Hepatocyte (in vitro differentiated cells): ENCODE results near the gene SLC22A23.

Source experiments
- EZH2 ChIP-seq: fragments of 200-600 bp; sonication (generic); IDR thresholded peaks from 2 replicates; pipeline ENCODE4 v1.6.1; 2016; ENCODE audit warnings: antibody characterized with exemption, mild to moderate bottlenecking, borderline replicate concordance
- TF ChIP-seq, protein P1 (sequence below): fragments of 200-600 bp; sonication (generic); IDR thresholded peaks from 2 replicates; pipeline ENCODE4 v1.5.1; 2016; ENCODE audit warnings: antibody characterized with exemption, mild to moderate bottlenecking; ENCODE audit not compliant: poor library complexity

- TF ChIP-seq, protein P1, sequence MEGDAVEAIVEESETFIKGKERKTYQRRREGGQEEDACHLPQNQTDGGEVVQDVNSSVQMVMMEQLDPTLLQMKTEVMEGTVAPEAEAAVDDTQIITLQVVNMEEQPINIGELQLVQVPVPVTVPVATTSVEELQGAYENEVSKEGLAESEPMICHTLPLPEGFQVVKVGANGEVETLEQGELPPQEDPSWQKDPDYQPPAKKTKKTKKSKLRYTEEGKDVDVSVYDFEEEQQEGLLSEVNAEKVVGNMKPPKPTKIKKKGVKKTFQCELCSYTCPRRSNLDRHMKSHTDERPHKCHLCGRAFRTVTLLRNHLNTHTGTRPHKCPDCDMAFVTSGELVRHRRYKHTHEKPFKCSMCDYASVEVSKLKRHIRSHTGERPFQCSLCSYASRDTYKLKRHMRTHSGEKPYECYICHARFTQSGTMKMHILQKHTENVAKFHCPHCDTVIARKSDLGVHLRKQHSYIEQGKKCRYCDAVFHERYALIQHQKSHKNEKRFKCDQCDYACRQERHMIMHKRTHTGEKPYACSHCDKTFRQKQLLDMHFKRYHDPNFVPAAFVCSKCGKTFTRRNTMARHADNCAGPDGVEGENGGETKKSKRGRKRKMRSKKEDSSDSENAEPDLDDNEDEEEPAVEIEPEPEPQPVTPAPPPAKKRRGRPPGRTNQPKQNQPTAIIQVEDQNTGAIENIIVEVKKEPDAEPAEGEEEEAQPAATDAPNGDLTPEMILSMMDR: no peak
- TF ChIP-seq EZH2: no peak
Observed at GRCh38 chr6:3293271-3294155, 163.3 kb downstream of the SLC22A23 start.
